ENCODE data around the gene KDM4D. TPM values are rescaled to one million over a fixed set of nuclear protein-coding genes. Genes with fewer than 3 reads are reported as not detected.
"Not testable (repeated sequence)": the region's sequence is repeated elsewhere in the genome, so short reads cannot be mapped to it uniquely, and the experiment has no call there.

KDM4D gene
- total RNA-seq, 1 donor from 2014 or later = 1.8 TPM

DNA sequence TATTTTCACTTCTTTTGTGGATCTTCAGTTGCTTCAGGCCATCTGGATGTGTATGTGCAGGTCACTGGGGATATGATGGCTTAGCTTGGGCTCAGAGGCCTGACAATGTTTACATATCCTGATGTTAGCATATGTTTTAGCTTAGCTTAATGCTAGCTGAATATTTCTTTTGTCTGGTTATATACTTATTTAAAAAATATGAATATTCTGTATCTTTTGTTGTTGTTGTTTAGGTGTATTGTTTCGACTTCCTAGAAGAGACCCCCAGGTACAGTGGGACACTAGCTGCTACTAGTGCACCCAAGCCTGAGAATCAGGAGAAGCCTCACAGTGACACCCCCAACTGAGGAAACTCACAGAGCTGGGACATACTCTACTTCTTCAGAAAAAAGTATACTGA, 51.4 kb downstream of the KDM4D start, which contains the start of gene KDM4E:
KDM4E (plus strand) TSS at position 301 of the 400 bp plus-strand sequence. CDS start 300 bp downstream, outside the sequence.
- Mint-ChIP-seq H3K9me3 (ENCODE audit: unreplicated experiment) (no peaks in the 10 kb centered on the region), H3K27ac (ENCODE audit: unreplicated experiment) (no peak within 1 kb of the TSS), H3K36me3 (ENCODE audit: low read depth, unreplicated experiment) (no peaks in the 10 kb centered on the region), H3K4me1 (ENCODE audit: unreplicated experiment) (no peaks in the 10 kb centered on the region), H3K27me3 (ENCODE audit: unreplicated experiment) (peaks cover 4% of the 10 kb centered on the region), H3K4me3 (ENCODE audit: unreplicated experiment) (no peak within 1 kb of the TSS)
- no peak for DNase-seq (ENCODE audit: low spot score)
- TF ChIP-seq, protein P1, sequence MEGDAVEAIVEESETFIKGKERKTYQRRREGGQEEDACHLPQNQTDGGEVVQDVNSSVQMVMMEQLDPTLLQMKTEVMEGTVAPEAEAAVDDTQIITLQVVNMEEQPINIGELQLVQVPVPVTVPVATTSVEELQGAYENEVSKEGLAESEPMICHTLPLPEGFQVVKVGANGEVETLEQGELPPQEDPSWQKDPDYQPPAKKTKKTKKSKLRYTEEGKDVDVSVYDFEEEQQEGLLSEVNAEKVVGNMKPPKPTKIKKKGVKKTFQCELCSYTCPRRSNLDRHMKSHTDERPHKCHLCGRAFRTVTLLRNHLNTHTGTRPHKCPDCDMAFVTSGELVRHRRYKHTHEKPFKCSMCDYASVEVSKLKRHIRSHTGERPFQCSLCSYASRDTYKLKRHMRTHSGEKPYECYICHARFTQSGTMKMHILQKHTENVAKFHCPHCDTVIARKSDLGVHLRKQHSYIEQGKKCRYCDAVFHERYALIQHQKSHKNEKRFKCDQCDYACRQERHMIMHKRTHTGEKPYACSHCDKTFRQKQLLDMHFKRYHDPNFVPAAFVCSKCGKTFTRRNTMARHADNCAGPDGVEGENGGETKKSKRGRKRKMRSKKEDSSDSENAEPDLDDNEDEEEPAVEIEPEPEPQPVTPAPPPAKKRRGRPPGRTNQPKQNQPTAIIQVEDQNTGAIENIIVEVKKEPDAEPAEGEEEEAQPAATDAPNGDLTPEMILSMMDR (IDR thresholded peaks at IDR 0.05; ENCODE audit: unreplicated experiment) = no peak

DNA sequence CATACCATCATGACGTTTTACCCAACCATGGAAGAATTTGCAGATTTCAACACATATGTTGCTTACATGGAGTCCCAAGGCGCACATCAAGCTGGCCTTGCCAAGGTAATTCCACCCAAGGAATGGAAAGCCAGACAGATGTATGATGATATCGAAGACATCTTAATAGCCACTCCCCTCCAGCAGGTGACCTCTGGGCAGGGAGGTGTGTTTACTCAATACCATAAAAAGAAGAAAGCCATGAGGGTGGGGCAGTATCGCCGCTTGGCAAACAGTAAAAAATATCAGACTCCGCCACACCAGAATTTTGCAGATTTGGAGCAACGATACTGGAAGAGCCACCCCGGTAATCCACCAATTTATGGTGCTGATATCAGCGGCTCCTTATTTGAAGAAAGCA, 52.1 kb downstream of the KDM4D start:
- H3K36me3 Mint-ChIP-seq (ENCODE audit: low read depth, unreplicated experiment); H3K4me1 Mint-ChIP-seq (ENCODE audit: unreplicated experiment); H3K4me3 Mint-ChIP-seq (ENCODE audit: unreplicated experiment); H3K27ac Mint-ChIP-seq (ENCODE audit: unreplicated experiment); H3K9me3 Mint-ChIP-seq (ENCODE audit: unreplicated experiment); DNase-seq (ENCODE audit: low spot score); H3K27me3 Mint-ChIP-seq (ENCODE audit: unreplicated experiment): not testable (repeated sequence)

DNA sequence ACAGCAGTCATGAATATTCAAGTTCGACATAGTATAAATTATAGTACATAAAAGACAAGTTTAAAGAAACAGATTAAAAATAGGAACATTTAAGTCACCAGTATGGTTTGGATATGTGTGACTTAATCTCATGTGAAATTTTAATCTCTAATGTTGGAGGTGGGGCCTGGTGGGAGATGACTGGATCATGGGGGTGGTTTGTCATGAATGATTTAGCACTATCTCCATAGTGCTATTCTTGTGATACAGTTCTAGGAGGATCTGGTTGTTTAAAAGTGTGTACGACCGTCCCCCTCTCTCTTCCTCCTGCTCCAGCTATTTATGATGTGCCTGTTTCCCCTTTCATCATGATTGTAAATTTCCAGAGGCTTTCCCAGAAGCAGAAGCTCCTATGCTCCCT, 54.8 kb downstream of the KDM4D start:
- H3K9me3 Mint-ChIP-seq (ENCODE audit: unreplicated experiment) = no peaks in the 10 kb centered on the region
- no peaks in the 10 kb centered on the region for H3K36me3 Mint-ChIP-seq (ENCODE audit: low read depth, unreplicated experiment)
- no peaks in the 10 kb centered on the region for H3K4me1 Mint-ChIP-seq (ENCODE audit: unreplicated experiment)
- H3K27me3 Mint-ChIP-seq (ENCODE audit: unreplicated experiment) = peaks cover 4% of the 10 kb centered on the region
- no peak overlapping the region for H3K27ac Mint-ChIP-seq (ENCODE audit: unreplicated experiment)
- no peak overlapping the region for H3K4me3 Mint-ChIP-seq (ENCODE audit: unreplicated experiment)
- no peak for DNase-seq (ENCODE audit: low spot score)
- TF ChIP-seq, protein P1 (IDR thresholded peaks at IDR 0.05; ENCODE audit: unreplicated experiment) = no peak

DNA sequence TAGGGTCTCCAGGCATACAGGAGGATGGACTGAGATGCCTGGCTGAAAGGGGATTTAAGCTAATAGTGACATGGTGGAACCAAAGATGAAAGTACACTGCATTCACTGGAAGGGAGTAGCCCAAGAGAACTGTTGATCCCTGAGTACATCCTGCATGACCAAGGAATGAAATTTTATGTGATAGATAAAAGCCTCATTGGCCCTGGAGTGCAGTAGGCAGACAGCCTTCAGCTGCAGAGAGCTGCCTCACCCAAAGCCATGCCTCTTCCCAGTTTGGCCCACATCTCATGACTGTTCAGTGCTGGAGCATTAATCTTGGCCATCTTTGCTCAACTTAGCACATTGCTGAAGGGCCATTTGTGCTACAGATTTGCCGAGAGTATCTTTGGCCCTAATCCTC, 59.5 kb downstream of the KDM4D start:
- no peaks in the 10 kb centered on the region for H3K36me3 Mint-ChIP-seq (ENCODE audit: low read depth, unreplicated experiment)
- TF ChIP-seq, protein P1 (IDR thresholded peaks at IDR 0.05; ENCODE audit: unreplicated experiment) = no peak
- no peaks in the 10 kb centered on the region for H3K27me3 Mint-ChIP-seq (ENCODE audit: unreplicated experiment)

DNA sequence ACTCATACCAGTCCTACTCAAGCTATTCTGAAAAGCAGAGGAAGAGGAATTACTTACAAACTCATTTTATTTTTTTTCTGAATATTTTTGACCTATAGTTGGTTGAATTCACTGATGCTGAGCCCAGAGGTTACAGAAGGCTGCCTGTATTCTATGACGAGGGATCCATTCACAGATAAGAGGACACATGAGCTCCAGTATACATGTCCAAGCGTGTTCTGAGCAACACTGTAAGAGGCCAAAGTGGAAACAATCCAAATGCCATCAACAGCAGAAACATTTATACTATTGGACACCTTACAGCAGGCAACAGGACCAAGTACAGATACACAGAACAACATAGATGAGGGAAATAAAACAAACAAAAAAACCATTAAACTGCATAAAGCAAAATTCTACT, 61.8 kb downstream of the KDM4D start:
- Mint-ChIP-seq H3K27me3 (ENCODE audit: unreplicated experiment) (no peaks in the 10 kb centered on the region), H3K9me3 (ENCODE audit: unreplicated experiment) (no peaks in the 10 kb centered on the region), H3K36me3 (ENCODE audit: low read depth, unreplicated experiment) (no peaks in the 10 kb centered on the region), H3K4me1 (ENCODE audit: unreplicated experiment) (no peaks in the 10 kb centered on the region), H3K4me3 (ENCODE audit: unreplicated experiment) (no peak overlapping the region), H3K27ac (ENCODE audit: unreplicated experiment) (no peak overlapping the region)
- no peak for DNase-seq (ENCODE audit: low spot score)
- TF ChIP-seq, protein P1 (IDR thresholded peaks at IDR 0.05; ENCODE audit: unreplicated experiment) = no peak

More for the DNA sequence above, 59.5 kb downstream of the KDM4D start:
- Mint-ChIP-seq H3K4me1 (ENCODE audit: unreplicated experiment) (no peaks in the 10 kb centered on the region), H3K27ac (ENCODE audit: unreplicated experiment) (no peak overlapping the region), H3K9me3 (ENCODE audit: unreplicated experiment) (no peaks in the 10 kb centered on the region), H3K4me3 (ENCODE audit: unreplicated experiment) (no peak overlapping the region)
- DNase-seq (ENCODE audit: low spot score) = no peak

DNA sequence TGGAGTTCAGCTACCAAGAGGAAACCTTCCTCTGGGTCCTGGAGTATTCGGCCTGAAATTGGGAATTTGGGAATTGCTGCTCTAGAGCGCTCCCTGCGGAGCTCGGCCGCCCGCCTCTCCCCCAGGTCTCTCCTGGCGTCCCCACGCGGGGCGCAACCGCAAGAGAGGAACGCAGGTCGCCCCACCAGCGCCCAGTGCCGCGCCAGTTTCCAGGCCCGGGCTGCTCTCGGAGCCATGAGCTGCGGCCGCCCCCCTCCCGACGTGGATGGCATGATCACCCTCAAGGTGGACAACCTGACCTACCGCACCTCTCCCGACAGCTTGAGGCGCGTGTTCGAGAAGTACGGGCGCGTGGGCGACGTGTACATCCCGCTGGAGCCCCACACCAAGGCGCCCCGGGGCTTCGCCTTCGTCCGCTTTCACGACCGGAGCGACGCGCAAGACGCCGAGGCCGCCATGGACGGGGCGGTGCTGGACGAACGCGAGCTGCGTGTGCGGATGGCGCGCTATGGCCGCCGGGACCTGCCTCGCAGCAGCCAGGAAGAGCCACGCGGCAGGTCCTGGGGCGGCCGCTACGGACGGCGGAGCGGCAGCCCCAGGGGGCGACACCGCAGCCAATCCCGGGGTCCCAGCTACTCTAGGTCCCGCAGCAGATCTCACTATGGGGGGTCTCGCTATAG, 64.0 kb downstream of the KDM4D start:
- not testable (repeated sequence) for H3K9me3 Mint-ChIP-seq (ENCODE audit: unreplicated experiment); H3K27me3 Mint-ChIP-seq (ENCODE audit: unreplicated experiment); H3K4me3 Mint-ChIP-seq (ENCODE audit: unreplicated experiment); H3K27ac Mint-ChIP-seq (ENCODE audit: unreplicated experiment); H3K4me1 Mint-ChIP-seq (ENCODE audit: unreplicated experiment); H3K36me3 Mint-ChIP-seq (ENCODE audit: low read depth, unreplicated experiment); DNase-seq (ENCODE audit: low spot score)
